Smooth muscle cell (in vitro differentiated cells): Measurements from ENCODE around the gene GBGT1. TPM values are rescaled to one million over a fixed set of nuclear protein-coding genes. Genes with fewer than 3 reads are reported as not detected.
"Not testable (repeated sequence)": the region's sequence is repeated elsewhere in the genome, so short reads cannot be mapped to it uniquely, and the experiment has no call there.

ENCODE experiments used
- DNase-seq: peaks from one replicate; lab custom pipeline; 2025; ENCODE audit not compliant: unreplicated experiment; lab: John Stamatoyannopoulos, UW
- H2AFZ ChIP-seq: fragments of 200-600 bp; sonication (generic); 2 replicates; pipeline ENCODE4 v1.6.0; 2016; ENCODE audit warnings: antibody characterized with exemption, low read depth, mild to moderate bottlenecking
- H3F3A ChIP-seq: fragments of 200-600 bp; sonication (generic); 2 replicates; pipeline ENCODE4 v1.6.0; 2017; ENCODE audit warnings: antibody characterized with exemption, low read depth
- H3K27ac ChIP-seq: fragments of 200-600 bp; sonication (generic); 2 replicates; pipeline ENCODE4 v1.5.1; 2016; ENCODE audit warnings: low read depth, mild to moderate bottlenecking
- H3K27me3 ChIP-seq: fragments of 200-600 bp; sonication (generic); 2 replicates; pipeline ENCODE4 v1.6.1; 2016; ENCODE audit warnings: low read depth, mild to moderate bottlenecking
- H3K36me3 ChIP-seq: fragments of 200-600 bp; sonication (generic); 2 replicates; pipeline ENCODE4 v1.5.1; 2016; ENCODE audit warnings: low read depth
- H3K4me1 ChIP-seq: fragments of 200-600 bp; sonication (generic); 2 replicates; pipeline ENCODE4 v1.5.1; 2016; ENCODE audit warnings: low read depth
- H3K4me2 ChIP-seq: fragments of 200-600 bp; sonication (generic); 2 replicates; pipeline ENCODE4 v1.6.0; 2016; ENCODE audit warnings: mild to moderate bottlenecking
- H3K4me3 ChIP-seq: fragments of 200-600 bp; sonication (generic); 2 replicates; pipeline ENCODE4 v1.5.1; 2016; ENCODE audit warnings: mild to moderate bottlenecking
- H3K79me2 ChIP-seq: fragments of 200-600 bp; sonication (generic); 2 replicates; pipeline ENCODE4 v1.6.0; 2016; ENCODE audit warnings: low read depth, mild to moderate bottlenecking
- H3K9ac ChIP-seq: fragments of 200-600 bp; sonication (generic); 2 replicates; pipeline ENCODE4 v1.6.0; 2016; ENCODE audit warnings: low read depth
- H3K9me3 ChIP-seq: fragments of 200-600 bp; sonication (generic); replicated peaks from 2 replicates; pipeline ENCODE4 v1.5.1; 2016; ENCODE audit warnings: low read depth
- H4K20me1 ChIP-seq: fragments of 200-600 bp; sonication (generic); 2 replicates; pipeline ENCODE4 v1.6.0; 2016; ENCODE audit warnings: low read depth
- WGBS: methylation state at CpG from one replicate; pipeline ENCODE4 v1.1.7; 2016; ENCODE audit warnings: low lambda C conversion rate; 5-methylcytosine and 5-hydroxymethylcytosine counted together
- polyA plus RNA-seq: library from polyadenylated mRNA; unstranded; fragments of >200 nt; fragmentation: Nextera tagmentation; extraction: Ambion mirVana; gene quantifications from 2 replicates; pipeline ENCODE4 v1.2.1, GENCODE V29; 2016
- total RNA-seq: library from RNA; depleted of rRNA; stranded (reverse); fragments of >200 nt; gene quantifications from 2 replicates; pipeline ENCODE4 v1.2.3, GENCODE V29; 2014
- TF ChIP-seq, protein P1 (sequence below): fragments of 200-600 bp; sonication (generic); IDR thresholded peaks from 2 replicates; pipeline ENCODE4 v1.5.1; 2017; ENCODE audit warnings: borderline replicate concordance, mild to moderate bottlenecking, antibody characterized with exemption; ENCODE audit not compliant: insufficient read depth, poor library complexity, severe bottlenecking

The GBGT1 gene
- total and polyA plus RNA-seq, 2 experiments from 2014 or later: 4.5 to 11.3 TPM

DNA sequence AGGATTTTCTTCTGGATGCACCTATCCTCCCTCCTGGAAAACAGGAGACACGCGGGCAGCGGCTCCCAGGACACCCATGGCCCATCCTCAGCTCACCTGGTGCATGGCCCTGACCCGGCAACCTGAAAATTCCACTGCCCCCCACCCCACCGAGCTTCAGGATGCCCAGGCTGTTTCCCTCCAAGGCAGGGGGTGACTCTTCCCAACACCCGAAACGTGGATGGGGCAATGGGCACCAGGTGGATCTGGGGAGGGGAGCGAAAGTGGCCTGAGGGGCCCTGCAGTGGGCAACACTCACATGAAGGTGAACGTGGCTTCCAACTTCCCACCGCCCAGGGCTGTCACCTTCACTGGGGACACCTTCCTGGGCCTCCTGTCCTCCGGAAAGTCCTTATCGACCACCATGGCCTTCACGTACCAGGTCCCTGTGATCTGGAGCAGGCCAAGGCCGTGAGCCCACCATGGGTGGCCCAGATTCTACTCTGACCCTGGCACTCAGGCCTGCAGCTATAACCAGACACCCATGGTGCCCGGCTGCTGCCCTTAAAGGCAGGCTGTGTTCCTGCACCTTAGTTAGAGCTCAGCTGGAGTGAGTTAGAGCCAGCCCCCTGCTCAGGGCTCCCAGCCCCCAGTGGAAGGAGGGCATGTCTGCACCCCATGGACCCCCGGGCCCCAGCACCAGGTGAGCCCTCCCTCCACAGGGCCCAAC is 44.6 kb upstream of the GBGT1 start:
- not testable (repeated sequence) for H3K27me3 ChIP-seq, H3K4me3 ChIP-seq, H3K27ac ChIP-seq, H3K4me1 ChIP-seq, H2AFZ ChIP-seq, H4K20me1 ChIP-seq, H3K79me2 ChIP-seq, H3K9me3 ChIP-seq, DNase-seq, H3K4me2 ChIP-seq, H3F3A ChIP-seq, H3K36me3 ChIP-seq, H3K9ac ChIP-seq
- 91% methylated on average over 16 of the region's 16 CpGs for WGBS

GRCh38 chr9:133207540-133208170 is 43.9 kb upstream of the GBGT1 start:
- Histone ChIP-seq H3F3A (no peaks in the 10 kb centered on the region), H3K9me3 (no peaks in the 10 kb centered on the region), H3K79me2 (no peaks in the 10 kb centered on the region), H3K4me1 (no peaks in the 10 kb centered on the region), H2AFZ (no peak overlapping the region), H3K4me3 (no peak overlapping the region), H4K20me1 (no peaks in the 10 kb centered on the region), H3K4me2 (no peak overlapping the region), H3K27me3 (no peaks in the 10 kb centered on the region), H3K36me3 (no peaks in the 10 kb centered on the region), H3K27ac (no peak overlapping the region), H3K9ac (no peak overlapping the region)
- WGBS: 93% methylated on average over 5 of the region's 16 CpGs
- DNase-seq: no peak
- TF ChIP-seq, protein P1, sequence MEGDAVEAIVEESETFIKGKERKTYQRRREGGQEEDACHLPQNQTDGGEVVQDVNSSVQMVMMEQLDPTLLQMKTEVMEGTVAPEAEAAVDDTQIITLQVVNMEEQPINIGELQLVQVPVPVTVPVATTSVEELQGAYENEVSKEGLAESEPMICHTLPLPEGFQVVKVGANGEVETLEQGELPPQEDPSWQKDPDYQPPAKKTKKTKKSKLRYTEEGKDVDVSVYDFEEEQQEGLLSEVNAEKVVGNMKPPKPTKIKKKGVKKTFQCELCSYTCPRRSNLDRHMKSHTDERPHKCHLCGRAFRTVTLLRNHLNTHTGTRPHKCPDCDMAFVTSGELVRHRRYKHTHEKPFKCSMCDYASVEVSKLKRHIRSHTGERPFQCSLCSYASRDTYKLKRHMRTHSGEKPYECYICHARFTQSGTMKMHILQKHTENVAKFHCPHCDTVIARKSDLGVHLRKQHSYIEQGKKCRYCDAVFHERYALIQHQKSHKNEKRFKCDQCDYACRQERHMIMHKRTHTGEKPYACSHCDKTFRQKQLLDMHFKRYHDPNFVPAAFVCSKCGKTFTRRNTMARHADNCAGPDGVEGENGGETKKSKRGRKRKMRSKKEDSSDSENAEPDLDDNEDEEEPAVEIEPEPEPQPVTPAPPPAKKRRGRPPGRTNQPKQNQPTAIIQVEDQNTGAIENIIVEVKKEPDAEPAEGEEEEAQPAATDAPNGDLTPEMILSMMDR: no peak

- TF ChIP-seq, protein P1: no peak
- Histone ChIP-seq H3K9me3 (no peaks in the 10 kb centered on the region), H4K20me1 (no peaks in the 10 kb centered on the region), H3K79me2 (no peaks in the 10 kb centered on the region), H3K27ac (no peak overlapping the region), H3K27me3 (no peaks in the 10 kb centered on the region), H3K4me2 (no peak overlapping the region), H3F3A (no peaks in the 10 kb centered on the region), H3K36me3 (no peaks in the 10 kb centered on the region), H3K9ac (no peak overlapping the region), H3K4me3 (no peak overlapping the region), H3K4me1 (no peaks in the 10 kb centered on the region), H2AFZ (no peak overlapping the region)
- no peak for DNase-seq
- WGBS: 80% methylated on average over 12 of the region's 14 CpGs
Measured at GRCh38 chr9:133207021-133207531, 43.4 kb upstream of the GBGT1 start.

DNA sequence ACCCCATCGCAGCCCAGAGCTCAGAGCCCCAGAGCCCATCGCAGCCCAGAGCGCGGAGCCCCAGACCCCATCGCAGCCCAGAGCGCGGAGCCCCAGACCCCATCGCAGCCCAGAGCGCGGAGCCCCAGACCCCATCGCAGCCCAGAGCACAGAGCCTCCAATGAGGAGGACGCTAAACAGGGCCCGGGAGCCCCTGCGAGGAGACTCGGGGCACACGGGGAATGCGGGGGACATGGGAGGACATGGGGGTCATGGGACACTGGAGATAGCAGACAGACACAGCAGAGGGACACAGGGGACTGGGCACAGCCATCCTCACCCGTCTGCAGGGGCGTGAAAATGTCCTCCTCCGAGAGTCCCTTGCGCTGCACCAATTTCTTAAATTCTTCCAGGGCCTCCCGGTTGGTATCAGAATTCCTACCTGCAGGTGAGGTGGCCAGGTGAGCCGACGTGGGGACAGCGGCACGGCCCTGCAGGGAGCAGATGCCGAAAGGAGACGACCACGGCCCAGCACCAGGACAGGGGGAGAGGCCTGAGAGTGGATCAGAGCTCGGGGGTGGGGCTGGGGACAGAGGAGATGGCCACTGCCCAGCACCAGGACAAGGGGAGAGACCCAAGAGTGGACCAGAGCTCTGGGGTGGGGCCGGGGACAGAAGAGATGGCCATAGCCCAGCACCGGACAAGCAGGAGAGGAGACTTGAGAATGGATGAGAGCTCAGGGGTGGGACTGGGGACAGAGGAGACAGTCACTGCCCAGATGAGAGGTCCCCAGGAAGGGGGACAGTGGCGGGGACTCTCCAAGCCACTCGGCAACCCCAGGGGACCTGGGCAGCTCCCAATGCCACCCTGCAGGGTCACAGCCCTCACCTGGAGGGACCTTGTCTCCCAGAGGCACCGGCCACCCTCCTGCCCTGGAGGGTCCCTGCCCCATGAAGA is 42.5 kb upstream of the GBGT1 start:
- no peaks in the 10 kb centered on the region for H3K4me1 ChIP-seq
- H3K4me3 ChIP-seq: no peak overlapping the region
- no peak overlapping the region for H2AFZ ChIP-seq
- H3K4me2 ChIP-seq: no peak overlapping the region
- H3F3A ChIP-seq: no peaks in the 10 kb centered on the region
- 85% methylated on average over 33 of the region's 35 CpGs for WGBS
- H3K9ac ChIP-seq: no peak overlapping the region
- no peaks in the 10 kb centered on the region for H3K79me2 ChIP-seq
- DNase-seq: no peak
- no peaks in the 10 kb centered on the region for H4K20me1 ChIP-seq
- H3K27me3 ChIP-seq: no peaks in the 10 kb centered on the region
- TF ChIP-seq, protein P1: no peak
- H3K27ac ChIP-seq: no peak overlapping the region
- H3K36me3 ChIP-seq: no peaks in the 10 kb centered on the region
- H3K9me3 ChIP-seq: no peaks in the 10 kb centered on the region

DNA sequence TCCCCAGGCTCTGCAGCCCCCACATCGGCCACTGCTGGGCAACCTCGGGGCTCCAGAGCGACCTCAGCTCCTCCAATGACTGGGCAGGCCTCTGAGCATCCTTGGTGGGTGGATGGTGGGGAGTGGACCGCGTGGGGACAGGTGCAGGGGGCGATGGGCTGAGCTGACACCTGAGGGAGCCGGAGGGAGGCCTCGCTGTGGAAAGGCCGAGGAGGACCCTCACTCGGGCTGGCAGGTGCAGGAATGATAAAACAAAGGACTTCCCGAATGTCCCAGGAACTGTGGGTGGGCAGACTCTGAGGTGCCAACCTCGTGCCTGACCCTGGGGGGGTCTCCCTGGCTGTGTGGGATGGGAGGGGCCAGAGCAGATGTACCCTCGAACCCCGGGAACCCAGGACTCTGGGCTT is 41.8 kb upstream of the GBGT1 start:
- not testable (repeated sequence) for DNase-seq, H3K79me2 ChIP-seq, H3K9ac ChIP-seq, H3K4me3 ChIP-seq, H3K9me3 ChIP-seq, H3K27ac ChIP-seq, H4K20me1 ChIP-seq, H2AFZ ChIP-seq, H3K4me2 ChIP-seq, H3K27me3 ChIP-seq, H3K36me3 ChIP-seq, H3K4me1 ChIP-seq, H3F3A ChIP-seq
- 93% methylated on average over 8 of the region's 14 CpGs for WGBS
